D721Med (cell line): ENCODE measurements around the gene TYMP.

Experiments
- DNase-seq: peaks from one replicate; pipeline ENCODE4 v3.0.0; 2011; ENCODE audit warnings: low spot score; ENCODE audit not compliant: insufficient read length
- FAIRE-seq: peaks from 2 replicates; lab custom pipeline; 2011; peaks lifted over from hg19 to GRCh38; lab: Jason Lieb, UNC
- TF ChIP-seq, protein P1 (sequence below): IDR thresholded peaks from 2 replicates; pipeline ENCODE4 v1.5.1; 2012; ENCODE audit warnings: mild to moderate bottlenecking, control low read depth; ENCODE audit not compliant: insufficient read depth; ENCODE audit errors: missing control alignments

Gene TYMP

GRCh38 chr22:50575426-50575941, 45.7 kb upstream of the TYMP start:
- DNase-seq = no peak
- no peak for FAIRE-seq
- TF ChIP-seq, protein P1, sequence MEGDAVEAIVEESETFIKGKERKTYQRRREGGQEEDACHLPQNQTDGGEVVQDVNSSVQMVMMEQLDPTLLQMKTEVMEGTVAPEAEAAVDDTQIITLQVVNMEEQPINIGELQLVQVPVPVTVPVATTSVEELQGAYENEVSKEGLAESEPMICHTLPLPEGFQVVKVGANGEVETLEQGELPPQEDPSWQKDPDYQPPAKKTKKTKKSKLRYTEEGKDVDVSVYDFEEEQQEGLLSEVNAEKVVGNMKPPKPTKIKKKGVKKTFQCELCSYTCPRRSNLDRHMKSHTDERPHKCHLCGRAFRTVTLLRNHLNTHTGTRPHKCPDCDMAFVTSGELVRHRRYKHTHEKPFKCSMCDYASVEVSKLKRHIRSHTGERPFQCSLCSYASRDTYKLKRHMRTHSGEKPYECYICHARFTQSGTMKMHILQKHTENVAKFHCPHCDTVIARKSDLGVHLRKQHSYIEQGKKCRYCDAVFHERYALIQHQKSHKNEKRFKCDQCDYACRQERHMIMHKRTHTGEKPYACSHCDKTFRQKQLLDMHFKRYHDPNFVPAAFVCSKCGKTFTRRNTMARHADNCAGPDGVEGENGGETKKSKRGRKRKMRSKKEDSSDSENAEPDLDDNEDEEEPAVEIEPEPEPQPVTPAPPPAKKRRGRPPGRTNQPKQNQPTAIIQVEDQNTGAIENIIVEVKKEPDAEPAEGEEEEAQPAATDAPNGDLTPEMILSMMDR = no peak

- FAIRE-seq = no peak
- TF ChIP-seq, protein P1 = no peak
- DNase-seq = no peak
Measured at GRCh38 chr22:50574383-50574755, 44.6 kb upstream of the TYMP start.

DNA sequence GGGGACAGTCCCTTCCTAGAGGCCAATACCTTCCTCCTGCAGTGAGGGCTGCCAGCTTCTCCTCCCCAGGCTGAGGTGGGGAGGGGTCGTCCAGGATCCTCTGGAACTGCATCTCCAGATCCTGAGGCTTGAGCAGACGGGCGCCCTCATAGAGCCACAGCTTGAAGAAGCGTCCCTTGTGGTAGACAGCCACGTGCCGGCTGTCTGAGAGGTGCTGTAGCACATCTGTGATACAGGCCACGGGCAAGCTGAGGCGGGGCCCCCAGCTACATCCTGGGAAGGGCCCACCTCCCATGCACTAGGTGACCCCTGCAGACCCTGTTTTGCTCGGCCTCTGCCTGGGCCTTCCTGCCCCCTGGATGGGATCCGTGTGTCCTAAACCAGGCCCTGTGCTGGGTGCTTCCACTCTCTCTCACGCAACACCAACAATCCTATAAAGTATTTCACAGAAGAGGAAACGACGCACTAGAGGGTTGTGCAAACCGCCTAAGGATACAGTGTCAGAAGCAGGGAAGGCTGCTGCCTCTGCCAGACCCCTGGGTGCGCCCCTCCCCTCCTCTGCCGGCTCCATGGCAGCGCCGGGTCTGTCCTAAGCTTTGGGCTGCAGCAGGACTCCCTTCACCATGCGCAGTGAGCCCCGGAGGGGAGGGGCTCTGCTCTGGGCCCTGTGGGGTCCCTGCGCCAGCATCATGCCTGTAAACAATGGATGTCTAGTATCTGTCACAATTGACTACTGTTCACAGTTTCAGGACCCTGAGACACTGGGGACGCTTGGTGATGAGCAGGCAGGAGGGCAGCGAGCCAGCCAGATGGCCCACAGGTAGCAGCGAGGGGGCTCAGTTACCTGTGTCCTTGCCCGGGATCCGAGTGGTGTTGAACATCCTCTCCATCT, 43.9 kb upstream of the TYMP start:
- no peak for FAIRE-seq
- DNase-seq = no peak
- TF ChIP-seq, protein P1 = no peak

- FAIRE-seq (no peak), DNase-seq (no peak)
- TF ChIP-seq, protein P1 = no peak
Measured at GRCh38 chr22:50572965-50573364, 43.2 kb upstream of the TYMP start.

DNA sequence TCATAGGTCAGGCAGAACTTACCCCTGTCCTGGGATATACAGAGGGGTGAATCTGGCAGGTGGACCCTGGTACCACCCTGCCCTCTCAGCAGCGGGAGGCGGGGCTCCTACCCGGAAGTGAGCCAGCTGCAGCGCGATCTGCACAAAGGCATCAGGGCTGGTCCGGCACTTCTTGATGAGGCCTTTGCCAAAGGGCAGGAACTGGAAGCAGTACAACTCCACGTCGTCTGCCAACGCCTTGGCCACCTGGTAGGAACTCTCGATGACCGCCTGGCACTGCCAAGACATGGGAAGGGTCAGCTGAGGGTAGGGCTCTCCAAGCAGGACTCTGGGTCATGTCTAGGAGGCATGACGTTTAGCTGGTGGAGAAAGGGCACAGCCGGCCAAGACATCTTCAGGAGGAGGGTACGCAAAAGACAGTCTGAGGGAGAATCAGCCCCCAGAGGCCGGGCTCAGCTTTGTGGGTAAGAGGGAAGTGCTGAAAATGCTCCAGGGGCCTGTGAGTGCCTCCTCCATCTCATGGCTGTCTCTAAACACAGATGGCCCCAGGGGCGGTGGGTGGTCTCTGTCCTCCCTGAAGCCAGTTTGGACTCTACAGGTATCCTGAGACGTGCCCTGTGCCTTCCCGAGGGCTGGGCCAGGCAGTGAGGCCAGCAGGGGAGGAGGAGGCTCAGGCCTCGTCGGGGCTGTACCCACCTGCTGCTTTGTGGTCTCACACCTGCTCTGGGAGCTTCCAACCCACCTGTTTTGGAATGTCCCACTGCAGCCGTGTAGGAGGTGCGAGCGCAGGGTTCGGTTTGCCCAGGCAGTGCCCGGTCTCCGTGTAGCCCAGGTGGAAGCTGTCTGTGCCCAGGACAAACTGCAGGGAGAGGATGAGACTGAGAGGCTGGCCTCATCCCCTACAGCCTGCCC, 41.7 kb upstream of the TYMP start:
- TF ChIP-seq, protein P1 = no peak
- FAIRE-seq = no peak

GRCh38 chr22:50570861-50571260, 41.0 kb upstream of the TYMP start:
- no peak for DNase-seq
- TF ChIP-seq, protein P1 = no peak
- FAIRE-seq = no peak

More for the DNA sequence above, 41.7 kb upstream of the TYMP start:
- DNase-seq = no peak
